HCT116 (cell line): ENCODE data around the gene METRN. TPM values are rescaled to one million over a fixed set of nuclear protein-coding genes. Genes with fewer than 3 reads are reported as not detected.

Source experiments
- ATAC-seq: fragments of 200-7000 bp; cut with Tn5 transposase; 2 replicates; pipeline ENCODE4 v1.9.1; 2020; ENCODE audit warnings: mild to moderate bottlenecking, moderate library complexity
- BruUV-seq: library from RNA; stranded (reverse); fragments of 400-500 nt; replicated peaks from 2 replicates; lab custom pipeline; 2021; lab: Mats Ljungman, UMichigan
- CTCF ChIA-PET: fragments of 300-600 bp; sonication (Branson Sonifier 250); formaldehyde crosslinking; loops from one replicate; lab custom pipeline; 2021; ENCODE audit warnings: antibody characterized with exemption; lab: Charles Lee
- POLR2A ChIA-PET: fragments of 300-600, 350-600 bp; sonication (Branson Sonifier 250); formaldehyde crosslinking; loops from one replicate; lab custom pipeline; 2021; ENCODE audit warnings: antibody characterized with exemption; lab: Charles Lee
- RAD21 ChIA-PET, 2 experiments: fragments of 300-600 bp; sonication (Branson Sonifier 250); formaldehyde crosslinking; loops; one replicate each; lab custom pipeline; 2023; ENCODE audit warnings: low total read pairs in 2 of 2; ENCODE audit not compliant: uncharacterized antibody in 2 of 2, unreplicated experiment in 2 of 2, low non-redundant PET in 1 of 2; lab: Charles Lee
- DNase-seq: peaks from one replicate; pipeline ENCODE4 v3.0.0-alpha.2; 2010; ENCODE audit warnings: low read depth, low spot score
- H2AFZ ChIP-seq: fragments of 200-600 bp; shearing (Covaris generic), sonication (generic); 2 replicates; pipeline ENCODE4 v1.6.1; 2017; ENCODE audit warnings: low read depth, mixed run types, mixed read lengths, antibody characterized with exemption, low read length; ENCODE audit not compliant: poor library complexity, severe bottlenecking
- H3K27ac ChIP-seq: 2 replicates; pipeline ENCODE4 v1.5.1; 2012; ENCODE audit warnings: low read depth, low read length
- H3K27me3 ChIP-seq: fragments of 200-600 bp; sonication (generic); 2 replicates; pipeline ENCODE4 v1.6.1; 2016; ENCODE audit warnings: mixed run types, low read length, mixed read lengths; ENCODE audit not compliant: insufficient read depth
- H3K36me3 ChIP-seq, 2 experiments: fragments of 200-500 bp in 1 of 2; fragments of 200-600 bp in 1 of 2; sonication (Bioruptor generic) in 1 of 2; sonication (generic) in 1 of 2; 2 replicates each; pipeline versions ENCODE4 v1.5.1 to v1.6.1; 2014 to 2016; ENCODE audit warnings: low read length in 2 of 2, inconsistent platforms in 1 of 2, mixed read lengths in 1 of 2, mixed run types in 1 of 2; ENCODE audit not compliant: insufficient read depth in 2 of 2, control insufficient read depth in 1 of 2
- H3K4me1 ChIP-seq, 2 experiments: fragments of 200-600 bp in 1 of 2; sonication (generic) in 1 of 2; 2 replicates each; pipeline versions ENCODE4 v1.5.1 to v1.6.1; 2012 to 2017; ENCODE audit warnings: low read length in 2 of 2, inconsistent platforms in 1 of 2, mild to moderate bottlenecking in 1 of 2, mixed read lengths in 1 of 2, mixed run types in 1 of 2, moderate library complexity in 1 of 2; ENCODE audit not compliant: insufficient read depth in 2 of 2, control insufficient read depth in 1 of 2
- H3K4me2 ChIP-seq: fragments of 200-600 bp; sonication (generic); 2 replicates; pipeline ENCODE4 v1.6.1; 2017; ENCODE audit warnings: mixed run types, low read length, mixed read lengths
- H3K4me3 ChIP-seq, 2 experiments: fragments of 200-600 bp in 1 of 2; sonication (generic) in 1 of 2; replicated peaks in 1 of 2; 2 replicates each; pipeline ENCODE4 v1.5.1; 2011 to 2016; ENCODE audit warnings: low read length in 2 of 2, control low read depth in 1 of 2, low read depth in 1 of 2, mild to moderate bottlenecking in 1 of 2, mixed read lengths in 1 of 2, mixed run types in 1 of 2
- H3K79me2 ChIP-seq: fragments of 200-600 bp; sonication (generic); 2 replicates; pipeline ENCODE4 v1.6.1; 2017; ENCODE audit warnings: mild to moderate bottlenecking, mixed run types, low read length, moderate library complexity, mixed read lengths; ENCODE audit not compliant: insufficient read depth
- H3K9ac ChIP-seq: fragments of 200-600 bp; sonication (generic); 2 replicates; pipeline ENCODE4 v1.6.1; 2016; ENCODE audit warnings: low read length, mixed read lengths
- H3K9me2 ChIP-seq: fragments of 200-600 bp; sonication (generic), shearing (Covaris generic); 2 replicates; pipeline ENCODE4 v1.6.1; 2017; ENCODE audit warnings: mixed run types, mild to moderate bottlenecking, moderate library complexity; ENCODE audit not compliant: insufficient read depth
- H3K9me3 ChIP-seq, 2 experiments: fragments of 200-500 bp in 1 of 2; fragments of 200-600 bp in 1 of 2; sonication (Bioruptor generic) in 1 of 2; sonication (generic) in 1 of 2; 2 replicates each; pipeline ENCODE4 v1.6.1; 2014 to 2017; ENCODE audit warnings: low read length in 2 of 2, mixed read lengths in 2 of 2, inconsistent platforms in 1 of 2, low read depth in 1 of 2, mild to moderate bottlenecking in 1 of 2, mixed run types in 1 of 2, moderate library complexity in 1 of 2; ENCODE audit not compliant: control insufficient read depth in 1 of 2, insufficient read depth in 1 of 2
- H4K20me1 ChIP-seq: fragments of 200-600 bp; sonication (generic), shearing (Covaris generic); 2 replicates; pipeline ENCODE4 v1.6.1; 2017; ENCODE audit warnings: mixed run types, mild to moderate bottlenecking, moderate library complexity; ENCODE audit not compliant: insufficient read depth
- EGR1 ChIP-seq: IDR thresholded peaks from 2 replicates; pipeline ENCODE4 v1.6.1; 2012; ENCODE audit warnings: low read depth
- POLR2A ChIP-seq: IDR thresholded peaks from 2 replicates; pipeline ENCODE4 v1.7.0; 2011; ENCODE audit warnings: borderline replicate concordance; ENCODE audit not compliant: insufficient read depth, insufficient read length; ENCODE audit errors: extremely low read depth
- ZFX ChIP-seq: fragments of 450-650 bp; IDR thresholded peaks from 2 replicates; pipeline ENCODE4 v1.6.1; 2017
- intact Hi-C: fragments of 100-400 bp; cut with micrococcal nuclease; formaldehyde crosslinking; loops from 2 replicates; pipeline ENCODE4 v1.10.0; 2022
- total RNA-seq: library from RNA; stranded (reverse); gene quantifications from one replicate; pipeline ENCODE4 v1.2.1, GENCODE V29; 2021; ENCODE audit not compliant: unreplicated experiment

METRN gene
- total RNA-seq, 1 experiment from 2014 or later = 193 TPM

DNA sequence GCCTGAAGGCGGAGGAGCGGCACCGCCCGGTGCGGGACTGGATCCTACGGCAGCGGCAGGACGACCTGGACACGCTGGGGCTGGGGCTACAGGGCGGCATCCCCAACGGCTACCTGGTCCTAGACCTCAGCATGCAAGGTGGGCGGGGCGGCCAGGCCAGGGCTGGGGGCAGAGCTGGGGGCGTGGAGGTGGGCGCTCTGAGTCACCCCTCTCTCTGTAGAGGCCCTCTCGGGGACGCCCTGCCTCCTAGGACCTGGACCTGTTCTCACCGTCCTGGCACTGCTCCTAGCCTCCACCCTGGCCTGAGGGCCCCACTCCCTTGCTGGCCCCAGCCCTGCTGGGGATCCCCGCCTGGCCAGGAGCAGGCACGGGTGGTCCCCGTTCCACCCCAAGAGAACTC, 53.5 kb downstream of the METRN start:
- CTCF ChIA-PET = no interaction called here
- no TSS peak for BruUV-seq
- Histone ChIP-seq H3K4me1 (peaks cover 10 to 13% of the 10 kb centered on the region in 2 experiments), H3K27me3 (no peaks in the 10 kb centered on the region), H3K4me2 (no peak overlapping the region), H3K9me3 (no peaks in the 10 kb centered on the region), H3K4me3 (no peak overlapping the region), H3K9ac (no peak overlapping the region), H3K27ac (no peak overlapping the region), H4K20me1 (no peaks in the 10 kb centered on the region), H3K79me2 (peaks cover under 1% of the 10 kb centered on the region; the same call in 1 of the 2 replicates), H3K9me2 (no peaks in the 10 kb centered on the region), H3K36me3 (peaks cover 7 to 11% of the 10 kb centered on the region in 2 experiments; a peak in 3 of 4 replicates), H2AFZ (no peak overlapping the region)
- no peak for DNase-seq
- RAD21 ChIA-PET = no interaction called here
- TF ChIP-seq ZFX = no peak
- no peak for TF ChIP-seq EGR1
- TF ChIP-seq POLR2A = no peak
- POLR2A ChIA-PET = no interaction called here
- intact Hi-C loops = no loop called here
- no peak for ATAC-seq

Other genes starting within 250 kb of the METRN start
- gene CAPN15, start 187.4 kb upstream of the METRN start, total RNA-seq = 39.0 TPM
- gene PRR35, start 154.7 kb upstream of the METRN start, total RNA-seq = not detected
- gene NHLRC4, start 148.1 kb upstream of the METRN start, total RNA-seq = 0.22 TPM
- 21.0 TPM for gene PIGQ, start 145.2 kb upstream of the METRN start, total RNA-seq
- 14.1 TPM for gene RAB40C, start 125.1 kb upstream of the METRN start, total RNA-seq
- 0.47 TPM for gene WFIKKN1, start 84.1 kb upstream of the METRN start, total RNA-seq
- 85.7 TPM for gene METTL26, start 78.8 kb upstream of the METRN start, total RNA-seq
- gene MCRIP2, start 73.3 kb upstream of the METRN start, total RNA-seq = 34.9 TPM
- 73.7 TPM for gene WDR90, start 65.8 kb upstream of the METRN start, total RNA-seq
- 98.5 TPM for gene RHOT2, start 47.0 kb upstream of the METRN start, total RNA-seq
- gene RHBDL1, start 39.4 kb upstream of the METRN start, total RNA-seq = 12.7 TPM
- 111 TPM for gene STUB1, start 34.7 kb upstream of the METRN start, total RNA-seq
- gene JMJD8, start 30.8 kb upstream of the METRN start, total RNA-seq = 121 TPM
- 15.5 TPM for gene WDR24, start 24.7 kb upstream of the METRN start, total RNA-seq
- gene FBXL16, start 9.3 kb upstream of the METRN start, total RNA-seq = 49.7 TPM
- 65.4 TPM for gene ANTKMT, start 6.0 kb downstream of the METRN start, total RNA-seq
- 22.9 TPM for gene CCDC78, start 11.3 kb downstream of the METRN start, total RNA-seq
- 74.8 TPM for gene HAGHL, start 12.0 kb downstream of the METRN start, total RNA-seq
- gene CIAO3, start 25.9 kb downstream of the METRN start, total RNA-seq = 32.8 TPM
- gene MSLN, start 45.6 kb downstream of the METRN start, total RNA-seq = 40.9 TPM
- gene RPUSD1, start 73.3 kb downstream of the METRN start, total RNA-seq = 59.9 TPM
- 145 TPM for gene CHTF18, start 73.5 kb downstream of the METRN start, total RNA-seq
- not detected for gene GNG13, start 85.6 kb downstream of the METRN start, total RNA-seq